MM.1S (cell line): ENCODE results near the gene LILRA2.
"Not testable (repeated sequence)": the region's sequence is repeated elsewhere in the genome, so short reads cannot be mapped to it uniquely, and the experiment has no call there.

Experiments used
- CTCF ChIP-seq: fragments of 300-600 bp; sonication (generic); IDR thresholded peaks from 2 replicates; pipeline ENCODE4 v1.5.1; 2016; ENCODE audit warnings: antibody characterized with exemption, low read length, mixed read lengths
- EZH2 ChIP-seq: fragments of 300-600 bp; sonication (generic); optimal IDR thresholded peaks from 2 replicates; pipeline ENCODE3; 2017; ENCODE audit warnings: low read depth, mild to moderate bottlenecking, antibody characterized with exemption, low read length, mixed read lengths

GRCh38 chr19:54630262-54630661 is 56.7 kb downstream of the LILRA2 start, which contains the start of gene LILRB1:
- not testable (repeated sequence) for TF ChIP-seq CTCF, EZH2
